SK-N-SH (cell line): ENCODE measurements around the gene ZNF106.

Source experiments
- EP300 ChIP-seq, 2 experiments: IDR thresholded peaks; 2 replicates each; pipeline versions ENCODE4 v1.4.0 to v1.6.1; 2012; ENCODE audit warnings: borderline replicate concordance in 1 of 2, low read depth in 1 of 2, low read length in 1 of 2
- TAF1 ChIP-seq: IDR thresholded peaks from 2 replicates; pipeline ENCODE4 v1.6.1; 2012; ENCODE audit warnings: low read depth, mild to moderate bottlenecking, low read length, moderate library complexity, borderline replicate concordance
- TF ChIP-seq, protein P1 (sequence below): fragments of 200-600 bp; sonication (generic); IDR thresholded peaks from 2 replicates; pipeline ENCODE4 v1.6.1; 2017; ENCODE audit warnings: antibody characterized with exemption, mild to moderate bottlenecking, moderate library complexity

DNA sequence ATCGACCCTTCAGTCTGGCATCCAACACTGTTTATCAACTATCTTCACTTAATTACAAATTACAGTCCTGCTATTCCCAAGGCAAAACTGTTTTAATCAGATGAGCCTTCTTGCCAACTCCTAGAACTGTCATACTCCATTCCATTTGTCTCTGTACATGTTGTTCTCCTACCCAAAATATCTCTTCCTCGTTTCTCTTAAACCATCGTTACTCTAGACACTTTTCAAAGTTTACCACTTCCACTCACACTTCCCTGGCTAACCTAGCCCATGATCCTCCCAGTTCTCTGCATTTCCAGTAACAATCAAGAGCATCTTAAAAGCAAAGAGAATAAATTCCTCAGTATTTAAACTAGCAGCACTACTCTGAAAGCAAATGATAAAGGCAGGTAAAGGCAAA is 19.9 kb downstream of the ZNF106 start:
- TF ChIP-seq TAF1 (no peak), EP300 (IDR thresholded peaks at IDR 0.05; ENCODE audit: borderline replicate concordance in 1 of 2, low read depth in 1 of 2, low read length in 1 of 2) (no peak)
- TF ChIP-seq, protein P1, sequence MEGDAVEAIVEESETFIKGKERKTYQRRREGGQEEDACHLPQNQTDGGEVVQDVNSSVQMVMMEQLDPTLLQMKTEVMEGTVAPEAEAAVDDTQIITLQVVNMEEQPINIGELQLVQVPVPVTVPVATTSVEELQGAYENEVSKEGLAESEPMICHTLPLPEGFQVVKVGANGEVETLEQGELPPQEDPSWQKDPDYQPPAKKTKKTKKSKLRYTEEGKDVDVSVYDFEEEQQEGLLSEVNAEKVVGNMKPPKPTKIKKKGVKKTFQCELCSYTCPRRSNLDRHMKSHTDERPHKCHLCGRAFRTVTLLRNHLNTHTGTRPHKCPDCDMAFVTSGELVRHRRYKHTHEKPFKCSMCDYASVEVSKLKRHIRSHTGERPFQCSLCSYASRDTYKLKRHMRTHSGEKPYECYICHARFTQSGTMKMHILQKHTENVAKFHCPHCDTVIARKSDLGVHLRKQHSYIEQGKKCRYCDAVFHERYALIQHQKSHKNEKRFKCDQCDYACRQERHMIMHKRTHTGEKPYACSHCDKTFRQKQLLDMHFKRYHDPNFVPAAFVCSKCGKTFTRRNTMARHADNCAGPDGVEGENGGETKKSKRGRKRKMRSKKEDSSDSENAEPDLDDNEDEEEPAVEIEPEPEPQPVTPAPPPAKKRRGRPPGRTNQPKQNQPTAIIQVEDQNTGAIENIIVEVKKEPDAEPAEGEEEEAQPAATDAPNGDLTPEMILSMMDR, result no peak
